GM19468 (cell line): Measurements from ENCODE around the gene CRYBB1.

Experiments used
- ATAC-seq: cut with Tn5 transposase; IDR thresholded peaks from one replicate; pipeline ENCODE4 v1.9.1; 2021; ENCODE audit warnings: mild to moderate bottlenecking, moderate library complexity, moderate number of reproducible peaks; ENCODE audit not compliant: unreplicated experiment; ENCODE audit errors: extremely low read depth

The CRYBB1 gene

DNA sequence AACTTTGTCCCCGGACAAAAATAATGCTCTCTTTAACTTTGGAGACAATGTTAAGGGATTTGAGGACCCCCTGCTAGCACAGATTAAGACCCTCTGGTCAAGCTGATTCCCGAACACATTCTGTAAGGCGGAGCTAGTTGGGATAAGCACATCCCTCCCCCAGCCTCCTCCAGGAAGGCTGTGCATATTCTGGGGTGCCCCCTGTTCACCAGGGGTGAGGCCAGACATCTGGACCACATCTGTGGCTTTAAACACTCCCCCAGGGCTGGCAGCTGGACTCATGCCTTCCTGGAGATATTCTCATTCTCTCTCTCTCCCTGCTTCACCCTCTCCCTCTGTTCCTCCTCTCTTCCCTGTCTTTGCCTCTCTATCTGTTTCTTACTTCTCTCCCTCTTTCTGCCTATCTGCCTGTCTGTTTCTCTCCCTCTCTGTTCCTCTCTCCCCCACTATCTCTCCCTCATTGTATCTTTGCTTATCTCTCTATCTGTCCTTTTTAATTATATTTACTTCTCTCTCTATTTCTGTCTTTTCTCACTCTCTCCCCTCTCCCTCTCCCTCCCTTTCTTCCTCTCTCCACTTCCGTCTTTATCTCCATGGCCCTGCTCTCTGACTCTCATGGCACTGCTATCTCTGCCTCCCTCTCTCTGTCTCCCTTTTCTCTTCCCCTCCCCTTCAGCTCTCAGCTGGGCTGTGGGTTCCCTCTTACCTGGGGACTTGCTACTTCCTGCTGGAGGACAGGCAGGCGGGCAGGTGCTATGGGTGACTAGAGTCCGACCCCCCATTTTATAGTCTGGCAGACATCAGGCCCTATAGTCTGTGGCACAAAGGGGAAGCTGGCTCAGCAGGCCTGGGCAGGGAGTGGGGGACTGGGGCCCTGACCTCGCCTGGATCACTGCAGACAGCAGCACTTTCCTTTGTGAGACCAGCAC, at the start of gene CRYBB1:
CRYBB1 (minus strand) TSS at position 757 of the 929 bp plus-strand sequence. CDS start 1,708 bp downstream, outside the sequence.
- ATAC-seq, result no peak

DNA sequence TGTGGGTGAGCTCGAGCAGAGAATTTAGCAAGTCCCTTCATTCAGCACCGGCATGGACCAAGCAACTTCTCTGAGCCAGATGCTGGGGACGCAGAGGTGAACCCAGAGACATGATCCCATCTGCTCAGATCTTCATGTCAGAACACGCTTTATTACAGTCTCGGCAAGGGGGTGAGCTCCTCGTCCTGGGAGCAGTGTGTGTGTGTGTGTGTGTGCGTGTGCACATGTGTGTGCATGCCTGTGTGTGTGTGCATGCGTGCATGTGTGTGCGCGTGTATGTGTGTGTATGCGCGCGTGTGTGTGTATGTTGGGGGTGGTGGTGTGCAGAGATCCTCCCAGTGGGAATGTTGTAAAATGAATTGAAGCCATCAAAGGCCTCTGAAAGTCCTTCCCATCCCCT, 49.3 kb upstream of the CRYBB1 start:
- no peak for ATAC-seq

- ATAC-seq, result no peak
These were observed 48.0 kb upstream of the CRYBB1 start for GRCh38 chr22:26665813-26666231.

- ATAC-seq, result no peak
These were observed 45.6 kb upstream of the CRYBB1 start for GRCh38 chr22:26663374-26663923.

DNA sequence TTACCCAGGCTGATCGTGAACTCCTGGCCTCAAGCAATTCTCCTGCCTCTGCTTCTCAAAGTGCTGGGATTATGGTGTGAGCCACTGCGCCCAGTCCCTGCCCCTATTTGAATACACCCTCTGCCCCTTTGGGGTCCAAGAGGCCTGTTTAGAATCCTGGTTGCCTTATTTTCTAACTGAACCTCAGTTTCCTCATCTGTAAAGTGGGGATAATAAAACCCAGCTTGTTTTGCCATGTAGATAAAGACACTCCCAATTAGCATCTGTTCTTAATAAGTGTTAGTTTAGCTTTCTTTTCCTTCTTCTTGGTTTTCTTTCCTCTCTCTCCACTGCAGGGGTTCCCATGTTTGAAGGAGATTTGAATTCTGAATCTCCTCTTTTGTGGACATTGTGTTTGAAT, 44.3 kb upstream of the CRYBB1 start:
- no peak for ATAC-seq

- no peak for ATAC-seq
These were observed 43.2 kb upstream of the CRYBB1 start for GRCh38 chr22:26660961-26661578.

- no peak for ATAC-seq
These were observed 42.5 kb upstream of the CRYBB1 start for GRCh38 chr22:26660356-26660755.

GRCh38 chr22:26658671-26659478, 41.0 kb upstream of the CRYBB1 start:
- ATAC-seq, result no peak

DNA sequence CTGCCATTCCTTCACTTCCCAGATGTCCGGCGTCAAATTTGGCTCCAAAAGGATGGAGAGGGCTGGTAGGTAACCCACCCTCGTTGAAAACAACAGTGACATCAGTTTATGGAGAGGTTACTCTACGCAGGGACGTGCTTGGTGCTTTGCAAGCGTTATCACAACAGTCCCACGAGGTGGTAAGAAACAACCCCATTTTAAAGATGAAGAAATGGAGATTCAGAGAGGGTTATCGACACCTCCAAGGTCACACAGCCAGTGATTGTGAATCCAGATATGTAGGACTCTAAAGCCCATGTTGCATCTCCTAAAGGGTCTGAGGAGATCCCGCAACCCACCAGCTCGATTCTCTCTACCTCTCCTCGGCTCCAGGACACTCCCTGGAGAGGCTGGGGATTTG, 40.3 kb upstream of the CRYBB1 start:
- no peak for ATAC-seq

GRCh38 chr22:26656891-26657851, 39.3 kb upstream of the CRYBB1 start, which contains the start of gene MIAT:
Gene MIAT, plus strand, starts transcription at chr22:26657588.
- peak; percentile 24 for ATAC-seq

DNA sequence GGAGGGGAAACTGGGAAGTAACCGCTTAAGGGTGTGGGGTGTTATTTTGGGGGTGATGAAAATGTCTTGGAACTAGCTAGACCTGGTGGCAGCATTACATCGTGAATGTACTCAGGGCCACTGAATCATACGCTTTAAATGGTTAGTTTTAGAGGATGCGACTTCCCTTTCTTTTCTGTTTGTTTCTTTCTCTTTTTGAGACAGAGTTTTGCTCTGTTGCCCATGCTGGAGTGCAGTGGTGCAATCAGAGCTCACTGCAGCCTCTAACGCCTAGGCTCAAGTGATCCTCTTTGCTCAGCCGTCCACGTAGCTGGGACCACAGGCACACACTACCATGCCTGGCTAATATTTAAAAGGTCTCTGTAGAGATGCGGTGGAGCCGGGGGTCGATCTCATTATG, 34.0 kb upstream of the CRYBB1 start:
- ATAC-seq, result no peak

DNA sequence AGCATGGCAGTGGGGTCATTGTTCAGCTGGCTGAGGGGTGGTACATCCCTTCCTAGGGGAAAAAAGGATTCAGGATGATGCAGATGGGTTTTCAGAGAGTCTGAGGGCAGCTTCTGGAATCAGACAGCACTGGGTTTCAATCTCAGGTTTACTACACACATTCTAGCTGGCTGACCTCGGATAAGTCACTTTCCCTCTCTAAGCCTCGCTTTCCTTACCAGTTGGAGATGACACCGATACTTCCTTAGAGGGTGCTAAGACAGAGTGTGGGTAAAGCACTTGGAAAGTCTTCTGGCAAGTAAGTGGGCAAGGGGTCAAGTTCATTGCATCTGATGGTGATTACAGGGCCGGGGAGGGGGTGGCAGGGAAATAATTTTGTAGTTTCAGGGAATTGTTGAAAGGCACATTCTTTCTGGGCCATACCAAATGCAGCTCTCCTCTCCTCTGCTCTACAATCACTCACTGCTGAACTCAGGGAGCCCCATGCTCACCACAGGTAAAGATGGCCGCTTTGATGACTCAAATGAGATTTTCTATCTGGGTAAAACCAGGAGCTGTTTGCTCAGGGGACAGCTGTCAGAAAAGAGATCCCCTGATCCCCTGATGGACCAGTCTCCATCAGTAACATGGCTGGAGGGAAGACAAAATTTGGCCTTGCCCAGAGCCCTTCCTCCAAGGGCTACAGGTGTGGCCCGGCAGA, 33.0 kb upstream of the CRYBB1 start:
- no peak for ATAC-seq

DNA sequence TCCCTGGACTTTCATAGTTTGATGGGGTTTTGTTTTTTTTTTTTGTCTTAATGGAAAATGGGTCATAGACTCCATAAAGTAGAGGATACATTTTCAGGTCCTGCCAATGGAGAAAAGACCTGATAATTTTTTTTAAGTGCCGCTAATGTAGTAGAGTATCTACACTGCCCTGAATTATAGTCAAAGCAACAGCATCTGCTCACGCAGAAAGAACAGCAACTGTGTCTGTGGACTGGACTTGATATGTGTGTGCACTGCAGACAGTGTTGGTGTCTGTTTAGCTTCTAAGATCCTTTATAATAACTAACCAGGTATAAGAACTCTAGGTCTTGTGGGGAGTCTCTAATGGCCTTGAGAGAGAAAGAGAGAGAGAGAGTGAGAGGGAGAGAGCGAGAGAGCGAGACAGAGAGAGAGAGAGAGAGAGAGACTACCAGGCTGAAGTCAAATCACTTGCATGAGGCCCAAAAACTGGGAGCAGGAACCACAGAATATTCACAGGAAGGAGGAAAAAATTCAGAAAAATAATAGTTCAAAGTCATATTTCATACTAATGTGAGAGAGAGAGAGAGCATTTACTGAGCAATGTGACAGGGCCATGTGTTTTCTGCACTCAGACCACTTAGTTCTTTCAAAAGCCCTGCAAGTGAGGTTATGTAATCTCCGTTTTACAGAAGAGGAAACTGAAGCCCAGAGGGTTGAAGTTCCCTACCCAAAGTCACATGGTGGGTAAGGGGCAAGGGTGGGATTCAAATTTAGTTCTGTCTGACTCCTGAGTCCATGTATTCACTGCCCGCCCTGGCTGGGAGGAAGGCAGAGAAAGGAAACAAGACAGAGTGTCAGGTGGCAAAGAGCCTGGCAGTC, 30.9 kb upstream of the CRYBB1 start:
- no peak for ATAC-seq

DNA sequence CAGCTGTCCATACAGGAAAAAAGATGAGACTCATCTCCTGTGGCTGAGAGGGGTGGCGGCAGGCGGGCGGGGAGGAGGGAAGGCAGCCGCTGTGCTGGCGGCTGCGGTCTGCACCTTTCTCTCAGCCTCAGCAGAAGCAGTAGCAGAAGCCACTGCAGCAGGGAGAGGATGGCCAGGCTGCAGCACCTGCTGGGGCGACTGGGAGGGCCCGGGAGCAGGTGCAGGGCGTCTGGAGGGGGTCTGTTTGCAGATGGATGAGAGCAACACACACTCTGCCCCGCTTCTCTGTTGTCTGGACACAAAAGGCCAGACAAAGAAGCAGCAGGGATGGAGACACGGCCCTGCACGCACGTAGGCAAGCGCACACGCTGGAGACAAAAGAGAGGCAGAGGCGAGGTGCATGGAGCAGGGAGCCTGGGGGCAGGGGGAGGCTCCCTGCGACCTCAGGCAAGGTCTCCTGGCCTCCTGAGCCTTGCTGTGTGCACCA, 30.2 kb upstream of the CRYBB1 start:
- ATAC-seq, result no peak

DNA sequence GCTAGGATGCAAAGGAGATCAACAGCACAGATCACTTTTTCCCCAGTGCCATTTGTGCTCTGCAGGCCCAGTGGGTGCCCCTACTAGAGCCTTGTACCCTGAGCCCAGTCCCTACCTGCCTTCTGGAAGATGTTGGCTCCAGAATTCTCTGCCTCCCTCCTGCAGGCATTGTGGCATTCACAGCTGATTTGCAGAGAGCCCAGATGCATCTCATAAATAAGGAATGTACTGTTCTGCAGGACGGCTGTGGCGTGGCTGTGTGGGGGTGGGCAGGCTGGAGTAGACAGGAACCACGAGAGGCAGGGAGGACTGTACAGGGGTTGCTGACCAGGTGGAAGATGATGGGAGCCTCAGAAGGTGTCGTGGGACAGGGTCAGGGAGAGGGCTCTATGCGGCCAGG, 28.3 kb upstream of the CRYBB1 start:
- no peak for ATAC-seq

DNA sequence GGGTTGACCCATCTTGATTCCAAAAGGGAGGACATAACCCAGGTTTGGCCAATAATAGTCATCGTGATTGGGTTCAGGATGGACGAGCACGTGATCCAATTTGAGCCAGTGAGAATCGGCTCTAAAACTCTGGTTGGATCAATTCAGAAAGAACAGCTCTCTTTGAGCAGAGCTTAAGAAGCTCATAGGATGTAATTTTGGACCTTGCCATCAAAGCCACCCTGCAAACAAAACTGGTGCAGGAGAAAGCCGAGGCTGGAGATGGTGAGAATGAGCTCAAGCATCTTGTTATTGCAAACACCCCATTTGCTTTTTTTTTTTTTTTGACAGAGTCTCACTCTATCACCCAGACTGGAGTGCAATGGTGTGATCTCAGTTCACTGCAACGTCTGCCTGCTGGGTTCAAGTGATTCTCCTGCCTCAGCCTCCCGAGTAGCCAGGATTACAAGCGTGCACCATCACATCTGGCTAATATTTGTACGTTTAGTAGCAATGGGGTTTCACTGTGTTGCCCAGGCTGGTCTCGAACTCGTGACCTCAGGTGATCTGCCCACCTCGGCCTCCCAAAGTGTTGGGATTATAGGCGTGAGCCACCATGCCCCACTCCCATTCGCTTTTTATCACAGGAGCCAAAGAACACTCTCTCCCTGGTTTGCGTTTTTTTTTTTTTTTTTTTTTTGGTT, 25.7 kb upstream of the CRYBB1 start:
- ATAC-seq, result no peak
